Osteocyte (in vitro differentiated cells): ENCODE results near the gene CREB5. TPM values are rescaled to one million over a fixed set of nuclear protein-coding genes. Genes with fewer than 3 reads are reported as not detected.

Experiments
- DNase-seq: peaks from one replicate; pipeline ENCODE4 v3.0.0; 2021; ENCODE audit warnings: mixed read lengths; ENCODE audit not compliant: unreplicated experiment; ENCODE audit errors: extremely low spot score
- H3K27ac Mint-ChIP-seq: one replicate; pipeline ENCODE4 v1.8.0; 2021; ENCODE audit warnings: mild to moderate bottlenecking, mixed read lengths; ENCODE audit not compliant: unreplicated experiment
- H3K27me3 Mint-ChIP-seq: one replicate; pipeline ENCODE4 v1.8.0; 2021; ENCODE audit warnings: mixed read lengths; ENCODE audit not compliant: unreplicated experiment
- H3K36me3 Mint-ChIP-seq: one replicate; pipeline ENCODE4 v1.8.0; 2021; ENCODE audit warnings: mixed read lengths; ENCODE audit not compliant: unreplicated experiment
- H3K4me1 Mint-ChIP-seq: one replicate; pipeline ENCODE4 v1.8.0; 2021; ENCODE audit warnings: mixed read lengths; ENCODE audit not compliant: unreplicated experiment
- H3K4me3 Mint-ChIP-seq: one replicate; pipeline ENCODE4 v1.8.0; 2021; ENCODE audit warnings: mild to moderate bottlenecking, moderate library complexity, mixed read lengths; ENCODE audit not compliant: unreplicated experiment
- H3K9me3 Mint-ChIP-seq: one replicate; pipeline ENCODE4 v1.8.0; 2021; ENCODE audit warnings: mixed read lengths; ENCODE audit not compliant: unreplicated experiment
- CTCF ChIP-seq: fragments of 200-600 bp; sonication (generic); IDR thresholded peaks from 2 replicates; pipeline ENCODE4 v1.5.0; 2021; ENCODE audit warnings: antibody characterized with exemption, mild to moderate bottlenecking, moderate library complexity
- total RNA-seq: library from RNA; stranded (reverse); gene quantifications from 2 replicates; pipeline ENCODE4 v1.2.1, GENCODE V29; 2021

The CREB5 gene
- total RNA-seq, 1 donor from 2014 or later = 7.5 TPM

DNA sequence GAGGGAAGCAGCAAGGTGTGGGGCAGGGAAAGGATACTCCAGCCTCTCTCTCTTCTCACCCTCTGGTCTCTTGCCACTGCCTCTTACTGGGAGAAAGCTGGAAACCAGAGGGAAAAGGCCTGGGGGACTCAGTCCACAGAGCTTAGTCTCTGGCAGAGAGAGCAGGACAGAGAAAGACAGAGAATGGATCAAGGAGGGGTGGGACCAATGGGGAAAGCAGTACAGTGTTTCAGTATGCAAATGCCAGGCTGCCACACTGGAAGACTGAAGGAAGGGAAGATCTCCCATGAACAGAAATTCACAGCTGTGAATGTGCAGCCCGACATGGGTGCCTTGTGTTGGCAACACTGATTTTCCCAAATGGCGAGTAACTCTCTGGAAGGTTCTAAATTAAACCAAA, 40.4 kb downstream of the CREB5 start:
- DNase-seq = no peak
- Mint-ChIP-seq H3K9me3 (no peaks in the 10 kb centered on the region), H3K27ac (no peak overlapping the region), H3K27me3 (no peaks in the 10 kb centered on the region), H3K4me3 (no peak overlapping the region), H3K36me3 (no peaks in the 10 kb centered on the region), H3K4me1 (peaks cover 11% of the 10 kb centered on the region)
- no peak for TF ChIP-seq CTCF

GRCh38 chr7:28455486-28455885, 43.2 kb downstream of the CREB5 start:
- no peak overlapping the region for H3K4me3 Mint-ChIP-seq
- no peak for TF ChIP-seq CTCF
- H3K27me3 Mint-ChIP-seq = peaks cover 1% of the 10 kb centered on the region
- no peaks in the 10 kb centered on the region for H3K36me3 Mint-ChIP-seq
- H3K9me3 Mint-ChIP-seq = no peaks in the 10 kb centered on the region
- H3K4me1 Mint-ChIP-seq = peaks cover 11% of the 10 kb centered on the region
- H3K27ac Mint-ChIP-seq = no peak overlapping the region
- no peak for DNase-seq

GRCh38 chr7:28456044-28456443, 43.7 kb downstream of the CREB5 start:
- Mint-ChIP-seq H3K4me1 (peaks cover 11% of the 10 kb centered on the region), H3K27me3 (peaks cover 3% of the 10 kb centered on the region), H3K4me3 (no peak overlapping the region), H3K9me3 (no peaks in the 10 kb centered on the region), H3K27ac (no peak overlapping the region), H3K36me3 (no peaks in the 10 kb centered on the region)
- DNase-seq = no peak
- no peak for TF ChIP-seq CTCF

GRCh38 chr7:28458732-28459131, 46.4 kb downstream of the CREB5 start:
- Mint-ChIP-seq H3K9me3 (no peaks in the 10 kb centered on the region), H3K4me1 (peaks cover 11% of the 10 kb centered on the region), H3K4me3 (no peak overlapping the region), H3K36me3 (peaks cover 1% of the 10 kb centered on the region), H3K27me3 (peaks cover 5% of the 10 kb centered on the region), H3K27ac (no peak overlapping the region)
- no peak for DNase-seq
- no peak for TF ChIP-seq CTCF

DNA sequence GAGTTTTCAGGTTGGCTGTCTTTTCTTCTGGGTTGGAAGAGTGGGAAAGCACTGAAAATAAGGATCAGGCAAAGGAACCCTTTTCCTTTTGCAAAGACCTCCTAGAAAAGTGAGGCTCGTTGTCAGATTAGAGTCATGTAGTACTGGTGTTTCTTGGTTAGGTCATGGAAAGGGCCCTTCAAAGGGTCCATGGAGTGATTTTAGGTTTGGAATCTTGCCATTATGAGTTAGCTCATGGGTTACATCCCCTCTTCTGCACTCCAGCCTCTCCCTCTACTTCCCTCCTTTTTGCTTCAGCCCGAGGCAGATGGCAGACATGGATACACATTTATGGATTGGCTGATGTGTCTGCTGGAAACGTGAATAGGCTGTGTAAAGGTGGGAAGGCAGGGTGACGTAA, 47.0 kb downstream of the CREB5 start:
- no peak for DNase-seq
- Mint-ChIP-seq H3K9me3 (no peaks in the 10 kb centered on the region), H3K4me1 (peaks cover 11% of the 10 kb centered on the region), H3K27ac (no peak overlapping the region), H3K36me3 (peaks cover 1% of the 10 kb centered on the region), H3K27me3 (peaks cover 5% of the 10 kb centered on the region), H3K4me3 (no peak overlapping the region)
- TF ChIP-seq CTCF = no peak
